Stimulated activated naive CD8-positive, alpha-beta T cell treated with anti-CD3 and anti-CD28 coated beads, Interleukin-15, amount 100 ng/mL, for 72 hours (primary cell): ENCODE results near the gene CYB5B.

Experiments used
- ATAC-seq: fragments of 150-1000 bp; cut with Tn5 transposase; 2 replicates; pipeline ENCODE4 v1.10.0; 2021; ENCODE audit warnings: mild to moderate bottlenecking, moderate library complexity
- DNase-seq, 2 donors: peaks; one replicate each; pipeline ENCODE4 v3.0.0; 2021 to 2022
- H3K27ac Mint-ChIP-seq, 2 donors: one replicate each; pipeline ENCODE4 v1.8.0; 2022; ENCODE audit warnings: mild to moderate bottlenecking in 2 of 2, mixed read lengths in 2 of 2, moderate library complexity in 2 of 2
- H3K27me3 Mint-ChIP-seq: one replicate; pipeline ENCODE4 v1.8.0; 2022; ENCODE audit warnings: mixed read lengths
- H3K4me1 Mint-ChIP-seq: one replicate; pipeline ENCODE4 v1.8.0; 2022; ENCODE audit warnings: mild to moderate bottlenecking, mixed read lengths
- H3K4me3 Mint-ChIP-seq, 2 donors: one replicate each; pipeline ENCODE4 v1.8.0; 2022; ENCODE audit warnings: mild to moderate bottlenecking in 2 of 2, mixed read lengths in 2 of 2, moderate library complexity in 1 of 2
- H3K9me3 Mint-ChIP-seq, 2 donors: one replicate each; pipeline ENCODE4 v1.8.0; 2022; ENCODE audit warnings: mixed read lengths in 2 of 2

CYB5B gene, protein sequence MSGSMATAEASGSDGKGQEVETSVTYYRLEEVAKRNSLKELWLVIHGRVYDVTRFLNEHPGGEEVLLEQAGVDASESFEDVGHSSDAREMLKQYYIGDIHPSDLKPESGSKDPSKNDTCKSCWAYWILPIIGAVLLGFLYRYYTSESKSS

DNA sequence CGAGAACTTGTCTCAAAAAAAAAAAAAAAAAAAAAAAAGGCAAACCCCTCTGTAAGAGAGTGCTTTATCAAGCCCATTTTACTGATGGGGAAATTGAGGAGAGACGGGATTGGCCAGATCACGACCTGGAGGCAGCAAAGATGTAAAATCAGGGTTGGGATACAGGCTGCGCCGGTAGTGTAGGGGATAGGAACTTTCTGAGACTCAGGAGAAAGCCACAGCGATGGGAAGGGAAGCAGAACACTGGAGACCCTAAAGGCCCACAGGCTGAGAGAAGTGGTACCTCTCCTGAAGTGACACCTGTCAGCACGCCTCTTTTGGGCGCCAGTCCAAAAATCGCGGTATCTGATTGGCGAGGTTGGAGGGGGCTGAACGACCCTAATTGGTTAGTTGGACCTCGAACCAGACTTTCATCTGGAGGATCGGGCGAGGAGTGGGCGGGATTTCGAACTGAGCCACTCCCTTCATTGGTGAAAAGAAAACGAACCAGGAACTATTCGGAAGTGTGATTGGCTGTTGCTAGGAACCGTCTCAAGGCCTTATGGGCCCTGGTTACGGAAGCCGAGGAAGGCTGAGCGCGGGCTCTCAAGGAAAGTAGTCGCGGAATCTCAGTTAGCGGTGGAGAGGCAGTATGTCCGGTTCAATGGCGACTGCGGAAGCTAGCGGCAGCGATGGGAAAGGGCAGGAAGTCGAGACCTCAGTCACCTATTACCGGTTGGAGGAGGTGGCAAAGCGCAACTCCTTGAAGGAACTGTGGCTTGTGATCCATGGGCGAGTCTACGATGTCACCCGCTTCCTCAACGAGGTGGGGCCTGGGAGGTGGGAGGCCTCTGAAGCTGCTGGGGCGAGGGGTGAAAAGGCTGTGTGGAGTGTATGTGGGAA lies at the start of gene CYB5B:
TSS of gene CYB5B (plus strand) at position 567 of the 882 bp plus-strand sequence. CDS start at position 632, 65 bp downstream.
- DNase-seq = peak; percentile 93 to 97
- Mint-ChIP-seq H3K9me3 (peaks cover 7 to 12% of the 10 kb centered on the region in 2 donors), H3K4me1 (peaks cover 40% of the 10 kb centered on the region), H3K27me3 (no peaks in the 10 kb centered on the region), H3K4me3 (peak within 1 kb of the TSS; percentile 90 to 92), H3K27ac (peak within 1 kb of the TSS; percentile 92 to 94)
- peak; percentile 98 for ATAC-seq

DNA sequence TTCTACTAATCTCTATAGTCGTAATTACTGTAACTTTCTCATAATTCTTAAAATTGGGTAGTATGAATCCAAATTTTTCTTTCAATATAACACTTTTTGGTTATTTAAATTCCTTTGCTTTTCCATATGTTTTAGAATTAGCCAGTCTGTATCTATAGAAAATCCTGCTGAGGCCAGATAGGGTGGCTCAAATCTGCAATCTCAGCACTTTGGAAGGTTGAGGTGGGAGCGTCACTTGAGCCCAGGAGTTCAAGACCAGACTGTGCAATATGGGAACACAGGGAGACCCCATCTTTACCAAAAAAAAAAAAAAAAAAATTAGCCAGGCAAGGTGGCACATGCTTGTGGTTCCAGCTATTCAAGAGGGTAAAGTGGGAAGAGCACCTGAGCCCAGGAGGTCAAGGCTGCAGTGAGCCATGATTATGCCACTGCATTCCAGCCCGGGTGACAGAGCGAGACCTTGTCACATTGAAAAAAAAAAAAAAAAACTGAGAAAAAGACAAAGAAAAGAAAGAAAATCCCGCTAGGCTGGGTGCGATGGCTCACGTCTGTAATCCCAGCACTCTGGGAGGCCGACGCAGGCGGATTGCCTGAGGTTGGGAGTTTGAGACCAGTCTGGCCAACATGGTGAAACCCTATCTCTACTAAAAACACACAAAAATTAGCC lies 47.9 kb upstream of the CYB5B start:
- H3K4me3 Mint-ChIP-seq = no peak overlapping the region
- DNase-seq = no peak
- H3K27ac Mint-ChIP-seq = no peak overlapping the region
- ATAC-seq = no peak
- peaks cover 36% of the 10 kb centered on the region for H3K4me1 Mint-ChIP-seq
- H3K27me3 Mint-ChIP-seq = no peaks in the 10 kb centered on the region
- no peaks in the 10 kb centered on the region for H3K9me3 Mint-ChIP-seq

DNA sequence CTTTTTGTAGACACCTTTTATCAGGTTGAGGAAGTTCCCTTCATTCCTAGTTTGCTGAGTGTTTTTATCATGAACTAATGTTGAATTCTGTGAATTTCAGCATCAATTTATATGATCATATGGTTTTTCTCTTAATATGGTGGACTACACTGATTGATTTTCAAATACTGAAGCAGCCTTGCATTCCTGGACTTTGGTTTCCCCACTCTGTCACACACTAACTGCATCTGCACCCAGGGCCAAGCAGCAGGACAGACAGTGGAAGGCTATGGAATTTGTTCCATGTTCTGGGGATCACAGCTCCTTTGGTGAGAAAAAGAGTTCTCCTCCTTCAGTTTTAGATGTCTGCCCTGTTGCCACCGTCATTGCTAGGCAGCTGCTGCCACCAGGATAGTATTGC lies 46.4 kb upstream of the CYB5B start:
- Mint-ChIP-seq H3K27me3 (no peaks in the 10 kb centered on the region), H3K4me3 (no peak overlapping the region), H3K4me1 (peaks cover 51% of the 10 kb centered on the region), H3K27ac (peak overlapping the region in 1 of 2 donors; percentile 63), H3K9me3 (no peaks in the 10 kb centered on the region)
- DNase-seq = no peak
- ATAC-seq = no peak

DNA sequence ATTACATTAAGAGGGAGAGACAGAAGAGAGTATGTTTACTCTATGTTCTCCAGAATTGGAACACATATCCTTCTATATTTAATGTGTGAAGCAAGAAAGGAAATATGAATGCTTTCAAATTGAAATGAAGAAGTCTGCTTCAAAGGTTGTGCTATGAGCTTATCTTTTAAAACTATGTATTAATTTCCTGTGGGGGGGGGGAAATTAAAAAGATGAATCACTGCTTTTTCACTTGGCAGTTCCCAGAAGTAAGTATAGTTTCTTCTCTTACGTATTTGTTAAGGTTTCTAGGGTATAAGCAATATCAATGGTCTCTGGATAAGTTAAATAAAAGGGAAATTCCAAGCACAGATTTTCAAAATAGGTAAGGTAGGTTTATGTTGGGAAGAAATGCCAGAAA lies 45.7 kb upstream of the CYB5B start:
- ATAC-seq = no peak
- DNase-seq = no peak
- no peak overlapping the region for H3K27ac Mint-ChIP-seq

DNA sequence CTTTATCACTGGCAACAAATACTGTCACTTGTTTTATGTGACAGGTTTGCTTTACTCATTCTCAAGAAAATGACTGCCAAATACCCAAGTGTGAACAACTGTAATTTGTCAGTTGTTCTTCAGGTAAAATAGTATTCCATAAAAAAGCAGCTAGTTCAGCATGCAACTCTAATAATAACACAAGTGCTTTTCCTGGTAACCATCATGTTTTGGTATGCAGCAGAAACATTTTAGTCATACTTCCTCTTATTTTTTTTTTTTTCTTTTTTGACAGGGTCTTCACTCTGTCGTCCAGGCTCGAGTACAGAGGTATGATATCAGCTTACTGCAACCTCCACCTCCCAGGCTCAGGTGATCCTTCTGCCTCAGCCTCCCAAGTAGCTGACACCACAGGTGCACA lies 43.2 kb upstream of the CYB5B start:
- ATAC-seq (no peak), DNase-seq (no peak)
- Mint-ChIP-seq H3K9me3 (no peaks in the 10 kb centered on the region), H3K27ac (no peak overlapping the region), H3K4me3 (no peak overlapping the region), H3K4me1 (peaks cover 65% of the 10 kb centered on the region), H3K27me3 (no peaks in the 10 kb centered on the region)

More for the DNA sequence above, 45.7 kb upstream of the CYB5B start:
- Mint-ChIP-seq H3K27me3 (no peaks in the 10 kb centered on the region), H3K9me3 (no peaks in the 10 kb centered on the region), H3K4me3 (no peak overlapping the region), H3K4me1 (peaks cover 54% of the 10 kb centered on the region)

DNA sequence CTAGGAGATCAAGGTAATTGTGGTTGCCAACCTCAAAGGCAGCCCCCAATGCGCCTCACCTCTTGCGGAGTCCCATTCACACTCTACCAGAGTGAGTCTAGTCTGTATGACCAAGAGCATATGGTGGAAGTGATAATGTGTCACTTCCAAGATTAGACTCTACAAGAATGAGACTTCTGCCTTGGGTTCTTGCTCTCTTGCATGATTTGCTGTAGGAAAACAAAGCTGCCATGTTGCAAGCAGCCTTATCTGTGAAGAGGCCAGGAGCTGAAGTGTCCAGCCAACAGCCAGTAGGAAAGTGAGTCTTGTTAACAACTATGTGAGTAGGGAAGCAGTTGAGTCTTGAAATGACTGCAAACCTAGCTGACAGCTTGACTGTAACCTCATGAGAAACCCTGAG lies 42.0 kb upstream of the CYB5B start:
- H3K27ac Mint-ChIP-seq = no peak overlapping the region
- H3K4me1 Mint-ChIP-seq = peaks cover 65% of the 10 kb centered on the region
- H3K4me3 Mint-ChIP-seq = peak overlapping the region in 1 of 2 donors; percentile 22
- DNase-seq (no peak), ATAC-seq (no peak)
- H3K27me3 Mint-ChIP-seq = no peaks in the 10 kb centered on the region
- no peaks in the 10 kb centered on the region for H3K9me3 Mint-ChIP-seq

DNA sequence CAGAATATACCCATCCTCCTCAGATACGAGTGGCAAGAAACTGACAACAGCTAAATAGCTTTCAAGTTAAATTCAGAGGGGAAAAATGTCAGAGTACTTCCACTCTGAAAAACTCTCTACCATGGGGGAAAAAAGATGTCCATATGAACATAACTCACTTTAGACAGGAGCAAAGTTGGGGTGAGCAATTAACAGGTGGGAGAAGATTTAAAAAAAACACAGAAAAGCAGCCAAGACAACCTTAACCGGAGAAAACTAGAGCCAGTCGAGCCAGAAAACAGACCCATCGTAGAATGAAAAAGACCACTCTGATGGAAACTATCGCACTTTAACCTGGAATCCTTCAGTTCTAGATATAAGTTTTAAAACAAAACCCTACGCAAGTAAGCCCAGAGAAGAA lies 39.4 kb upstream of the CYB5B start:
- ATAC-seq = no peak
- peak overlapping the region; percentile 92 to 98 for H3K4me3 Mint-ChIP-seq
- DNase-seq = no peak
- H3K9me3 Mint-ChIP-seq = no peaks in the 10 kb centered on the region
- peak overlapping the region; percentile 97 to 99 for H3K27ac Mint-ChIP-seq
- peaks cover 45% of the 10 kb centered on the region for H3K4me1 Mint-ChIP-seq
- H3K27me3 Mint-ChIP-seq = no peaks in the 10 kb centered on the region

DNA sequence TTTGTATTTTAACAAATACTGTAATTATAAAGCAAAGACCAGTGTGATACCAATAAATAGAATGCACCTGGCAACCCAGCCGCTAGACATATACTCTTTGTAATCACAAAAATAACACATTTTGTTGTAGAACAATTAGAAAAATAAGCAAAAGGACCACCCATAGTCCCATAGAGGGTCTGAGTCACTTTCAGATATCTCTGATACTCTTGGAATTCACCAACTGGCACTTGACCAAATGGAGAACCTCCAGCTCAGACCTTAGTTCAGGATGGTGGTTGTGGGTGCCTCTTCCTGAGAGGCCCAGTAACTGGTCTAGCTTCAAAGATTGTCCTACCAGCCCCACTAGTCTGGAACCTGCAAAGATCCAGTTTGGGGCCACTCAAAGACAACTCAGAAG lies 37.8 kb upstream of the CYB5B start:
- no peak for DNase-seq
- Mint-ChIP-seq H3K4me3 (peak overlapping the region in 1 of 2 donors; percentile 92), H3K9me3 (no peaks in the 10 kb centered on the region), H3K27ac (no peak overlapping the region), H3K4me1 (peaks cover 37% of the 10 kb centered on the region), H3K27me3 (no peaks in the 10 kb centered on the region)
- no peak for ATAC-seq

DNA sequence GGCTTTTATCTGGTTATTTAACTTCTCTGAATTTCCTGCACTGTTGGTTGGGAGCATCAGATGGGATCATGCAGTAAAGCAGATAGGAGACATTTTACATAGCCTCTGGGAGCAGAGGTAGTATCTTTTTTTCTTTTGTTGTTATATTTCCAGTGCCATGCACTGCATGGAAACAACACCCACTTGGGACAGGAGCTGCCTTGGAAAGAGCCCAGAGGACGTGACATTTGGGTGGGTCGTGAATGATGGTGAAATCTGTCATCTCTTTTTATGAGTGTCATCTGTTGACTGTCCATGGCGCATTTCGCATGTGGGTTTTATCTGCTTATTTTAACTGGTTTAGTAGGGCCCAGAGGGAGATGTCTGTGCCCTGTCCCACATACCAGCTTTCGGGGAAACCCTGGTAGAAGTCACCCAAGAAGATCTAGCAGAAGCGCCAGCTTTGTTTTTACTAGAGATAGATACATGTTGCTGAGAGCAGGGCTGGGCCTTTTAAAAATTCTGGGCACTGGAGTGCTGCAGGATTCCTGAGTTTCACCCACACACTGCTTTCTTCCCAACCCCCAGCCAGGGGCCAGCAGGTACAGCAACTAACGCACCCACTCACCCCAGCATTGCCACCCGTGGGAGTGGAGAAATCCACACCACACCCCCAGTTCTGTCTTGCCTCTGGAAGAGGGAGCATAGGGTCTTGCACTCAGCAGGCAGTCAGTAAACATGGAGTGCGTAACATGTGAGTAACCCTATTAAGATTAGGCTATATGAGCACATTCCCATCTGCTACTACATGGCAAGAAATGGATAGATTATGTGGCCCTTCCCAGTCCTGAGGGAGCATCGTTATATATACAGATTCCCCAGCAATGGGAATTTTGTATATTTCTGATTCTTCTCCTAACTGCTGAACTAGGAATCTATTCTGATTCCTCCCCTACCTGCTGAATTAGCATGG lies 30.2 kb upstream of the CYB5B start:
- peaks cover 29% of the 10 kb centered on the region for H3K4me1 Mint-ChIP-seq
- H3K9me3 Mint-ChIP-seq = no peaks in the 10 kb centered on the region
- no peak overlapping the region for H3K4me3 Mint-ChIP-seq
- no peaks in the 10 kb centered on the region for H3K27me3 Mint-ChIP-seq
- no peak for DNase-seq
- ATAC-seq = no peak
- no peak overlapping the region for H3K27ac Mint-ChIP-seq

DNA sequence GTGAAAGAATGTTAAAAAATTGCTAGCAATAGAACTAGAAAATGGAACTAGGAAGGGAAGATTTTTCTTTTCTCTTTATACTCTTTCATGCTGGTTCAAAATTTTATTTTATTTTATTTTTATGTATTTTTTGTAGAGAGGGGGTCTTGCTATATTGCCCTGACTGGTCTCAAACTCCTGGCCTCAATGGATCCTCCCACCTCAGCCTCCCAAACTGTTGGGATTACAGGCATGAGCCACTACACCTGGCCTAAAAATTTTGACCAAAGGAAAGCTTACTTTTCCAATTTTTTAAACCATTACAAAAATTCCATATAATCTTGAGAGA lies 28.6 kb upstream of the CYB5B start:
- peak overlapping the region in 1 of 2 donors; percentile 96 for H3K27ac Mint-ChIP-seq
- no peaks in the 10 kb centered on the region for H3K9me3 Mint-ChIP-seq
- peaks cover 35% of the 10 kb centered on the region for H3K4me1 Mint-ChIP-seq
- peak; percentile 11 for ATAC-seq
- no peak for DNase-seq
- peak overlapping the region in 1 of 2 donors; percentile 58 for H3K4me3 Mint-ChIP-seq
- H3K27me3 Mint-ChIP-seq = no peaks in the 10 kb centered on the region

DNA sequence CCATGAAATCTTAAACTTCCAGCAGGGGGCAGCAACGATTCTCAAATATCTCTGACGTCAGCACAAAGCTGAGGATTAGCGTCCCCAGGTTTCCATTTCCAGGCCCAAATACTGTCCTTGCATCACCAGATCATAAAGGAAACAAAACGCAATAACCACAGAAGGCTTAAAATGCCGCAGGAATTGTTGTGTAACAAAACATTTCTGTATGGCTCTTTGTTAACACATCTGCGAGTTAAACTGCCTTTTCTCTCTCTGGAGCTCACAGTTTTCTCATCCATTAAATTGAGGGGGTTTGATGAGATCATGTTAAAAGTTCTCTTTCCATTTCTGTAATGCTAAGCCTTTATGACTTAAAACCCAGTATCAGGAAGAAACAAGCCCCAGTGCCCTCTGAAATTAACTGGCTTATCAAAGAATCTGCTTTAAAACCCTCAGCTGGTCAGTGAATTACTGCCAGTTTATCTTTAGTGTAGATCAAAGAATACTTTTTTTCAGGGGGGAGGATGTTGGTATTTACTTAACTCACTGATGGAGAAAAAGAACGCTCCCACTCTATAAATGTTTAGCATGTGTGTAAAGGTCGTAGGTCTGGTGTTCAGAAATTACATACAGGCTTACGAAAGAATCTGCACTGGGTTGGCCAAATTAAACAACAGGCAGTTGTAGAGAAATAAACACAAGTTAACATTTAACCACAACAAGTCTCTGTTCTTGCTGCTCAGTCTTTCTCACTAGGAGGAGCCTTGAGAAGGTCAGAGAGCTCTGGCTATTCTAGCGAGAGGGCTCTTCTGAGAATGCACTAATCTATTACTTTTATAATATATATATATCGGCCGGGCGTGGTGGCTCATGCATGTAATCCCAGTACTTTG lies 28.0 kb upstream of the CYB5B start:
- peak; percentile 62 to 69 for DNase-seq
- no peaks in the 10 kb centered on the region for H3K9me3 Mint-ChIP-seq
- H3K27me3 Mint-ChIP-seq = no peaks in the 10 kb centered on the region
- H3K4me3 Mint-ChIP-seq = peak overlapping the region; percentile 58 to 59
- H3K27ac Mint-ChIP-seq = peak overlapping the region; percentile 89 to 96
- peak; percentile 72 for ATAC-seq
- H3K4me1 Mint-ChIP-seq = peaks cover 35% of the 10 kb centered on the region

DNA sequence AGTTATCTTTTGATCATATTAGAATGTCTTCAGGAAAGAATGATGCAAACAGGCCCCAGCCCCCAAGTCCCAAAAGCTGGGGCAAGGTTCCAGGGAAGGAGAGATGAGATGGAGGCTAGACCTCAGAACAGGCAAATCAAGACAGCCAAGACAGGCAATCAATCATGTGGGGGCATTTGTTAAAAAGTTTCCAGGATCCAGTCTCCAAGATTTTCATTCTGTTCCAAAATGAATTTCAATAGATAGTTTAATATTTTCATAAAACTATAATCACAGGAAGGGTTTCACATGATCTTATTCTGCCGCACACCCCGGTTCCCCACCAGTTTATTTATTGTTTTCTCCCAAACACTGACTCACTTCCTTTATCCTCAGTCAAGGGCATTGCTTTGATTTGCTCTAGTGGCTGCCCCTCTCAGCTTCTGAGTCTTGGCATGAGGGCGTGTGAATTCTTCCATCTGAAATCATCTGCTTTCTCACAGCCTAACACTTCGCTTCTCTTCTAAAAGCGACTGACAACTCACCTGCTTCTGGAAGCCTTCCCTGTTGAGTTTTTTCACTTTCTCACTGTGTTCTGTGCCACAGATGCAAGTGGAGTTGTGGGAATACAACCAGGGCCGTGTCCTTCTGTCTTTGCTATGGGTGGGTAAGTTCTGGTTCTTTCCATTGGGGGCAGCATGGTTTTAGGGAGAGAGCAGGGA lies 26.4 kb upstream of the CYB5B start:
- Mint-ChIP-seq H3K9me3 (no peaks in the 10 kb centered on the region), H3K27ac (peak overlapping the region; percentile 54 to 90)
- no peak for ATAC-seq

DNA sequence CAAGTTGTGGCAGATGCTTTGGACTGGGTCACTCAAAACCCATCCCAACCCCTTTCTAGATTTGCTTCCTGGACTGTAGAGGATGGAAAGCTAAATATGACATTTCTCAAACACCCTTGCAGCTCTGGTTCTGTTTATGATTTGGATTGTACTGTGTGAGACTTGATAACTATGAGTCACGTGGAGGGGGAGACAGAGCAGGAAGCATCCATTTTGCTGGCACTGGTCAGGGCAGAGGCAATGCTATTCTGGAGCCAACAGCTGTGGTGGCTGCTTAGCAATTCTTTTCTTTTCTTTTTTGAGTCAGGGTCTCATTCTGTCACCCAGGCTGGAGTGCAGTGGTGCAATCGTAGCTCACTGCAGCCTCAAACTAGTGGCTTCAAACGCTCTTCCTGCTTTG lies 25.1 kb upstream of the CYB5B start:
- H3K9me3 Mint-ChIP-seq = no peaks in the 10 kb centered on the region
- peaks cover 45% of the 10 kb centered on the region for H3K4me1 Mint-ChIP-seq
- H3K4me3 Mint-ChIP-seq = no peak overlapping the region
- H3K27ac Mint-ChIP-seq = no peak overlapping the region
- H3K27me3 Mint-ChIP-seq = no peaks in the 10 kb centered on the region
- peak; percentile 81 for ATAC-seq
- no peak for DNase-seq

More for the DNA sequence above, 26.4 kb upstream of the CYB5B start:
- peaks cover 45% of the 10 kb centered on the region for H3K4me1 Mint-ChIP-seq
- DNase-seq = no peak
- peak overlapping the region in 1 of 2 donors; percentile 10 for H3K4me3 Mint-ChIP-seq
- H3K27me3 Mint-ChIP-seq = no peaks in the 10 kb centered on the region

DNA sequence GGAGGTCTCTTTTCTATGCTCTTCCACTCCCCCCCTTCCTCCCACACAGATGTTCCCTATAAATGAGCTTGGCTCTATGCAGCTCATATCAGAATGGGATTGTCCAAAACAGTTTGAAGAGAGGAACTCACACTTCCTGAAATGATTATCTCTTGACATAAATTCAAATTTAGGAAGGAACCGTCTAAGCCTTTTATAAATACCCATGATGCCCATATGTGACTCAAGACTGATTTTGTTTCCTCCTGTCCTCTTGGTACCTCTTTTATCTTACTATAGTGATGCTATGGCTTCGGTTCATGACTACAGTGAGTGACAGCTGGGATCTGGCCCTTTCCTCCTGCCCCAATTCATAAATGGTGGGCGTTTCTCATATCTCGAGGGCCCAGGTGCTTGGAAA lies 22.0 kb upstream of the CYB5B start:
- Mint-ChIP-seq H3K4me1 (peaks cover 33% of the 10 kb centered on the region), H3K9me3 (no peaks in the 10 kb centered on the region), H3K27ac (no peak overlapping the region), H3K4me3 (no peak overlapping the region), H3K27me3 (no peaks in the 10 kb centered on the region)
- ATAC-seq = peak; percentile 53
- no peak for DNase-seq
